Activated CD4-positive, alpha-beta T cell treated with anti-CD3 and anti-CD28 coated beads for 24 hours (primary cell): ENCODE measurements around the gene REXO4.
"Not testable (repeated sequence)": the region's sequence is repeated elsewhere in the genome, so short reads cannot be mapped to it uniquely, and the experiment has no call there.

Experiments used
- DNase-seq, 2 donors: peaks; one replicate each; pipeline ENCODE4 v3.0.0-alpha.2; 2020; ENCODE audit warnings: low read depth in 2 of 2

The REXO4 gene

GRCh38 chr9:133389562-133389961, 28.2 kb downstream of the REXO4 start:
- no peak for DNase-seq

- DNase-seq = no peak
These were observed 28.7 kb downstream of the REXO4 start for GRCh38 chr9:133389025-133389557.

- no peak for DNase-seq
These were observed 30.1 kb downstream of the REXO4 start for GRCh38 chr9:133387680-133388079.

- DNase-seq = no peak
These were observed 31.5 kb downstream of the REXO4 start for GRCh38 chr9:133386338-133386737.

GRCh38 chr9:133385452-133385851, 32.4 kb downstream of the REXO4 start:
- no peak for DNase-seq

- no peak for DNase-seq
These were observed 33.0 kb downstream of the REXO4 start for GRCh38 chr9:133384736-133385321.

GRCh38 chr9:133383438-133383837, 34.4 kb downstream of the REXO4 start:
- DNase-seq = no peak

- DNase-seq = no peak
These were observed 35.2 kb downstream of the REXO4 start for GRCh38 chr9:133382507-133383141.

GRCh38 chr9:133380734-133381133, 37.1 kb downstream of the REXO4 start:
- DNase-seq = no peak

GRCh38 chr9:133379153-133380086, 38.4 kb downstream of the REXO4 start:
- no peak for DNase-seq

- DNase-seq = no peak
These were observed 39.3 kb downstream of the REXO4 start for GRCh38 chr9:133378408-133378962.

- no peak for DNase-seq
These were observed 40.0 kb downstream of the REXO4 start for GRCh38 chr9:133377721-133378216.

GRCh38 chr9:133377280-133377679, 40.5 kb downstream of the REXO4 start:
- DNase-seq = not testable (repeated sequence)

- DNase-seq = peak; percentile 93
These were observed 41.8 kb downstream of the REXO4 start, which contains the start of the genes STKLD1 and SURF4 for GRCh38 chr9:133375724-133376654. STKLD1 (plus strand) TSS chr9:133376366; CDS start chr9:133376474, 108 bp downstream. SURF4 (minus strand) TSS chr9:133376060; CDS start chr9:133375969, 91 bp downstream.

- DNase-seq = no peak
These were observed 42.6 kb downstream of the REXO4 start for GRCh38 chr9:133375116-133375723.

- DNase-seq = no peak
These were observed 43.1 kb downstream of the REXO4 start for GRCh38 chr9:133374612-133375115.

GRCh38 chr9:133372144-133372543, 45.7 kb downstream of the REXO4 start:
- DNase-seq = no peak

GRCh38 chr9:133371261-133371711, 46.5 kb downstream of the REXO4 start:
- peak; percentile 65 to 66 for DNase-seq

- no peak for DNase-seq
These were observed 47.1 kb downstream of the REXO4 start for GRCh38 chr9:133370685-133371084.

GRCh38 chr9:133369933-133370332, 47.9 kb downstream of the REXO4 start:
- no peak for DNase-seq
